Measurements from ENCODE around the gene S100A1.

The S100A1 gene

DNA sequence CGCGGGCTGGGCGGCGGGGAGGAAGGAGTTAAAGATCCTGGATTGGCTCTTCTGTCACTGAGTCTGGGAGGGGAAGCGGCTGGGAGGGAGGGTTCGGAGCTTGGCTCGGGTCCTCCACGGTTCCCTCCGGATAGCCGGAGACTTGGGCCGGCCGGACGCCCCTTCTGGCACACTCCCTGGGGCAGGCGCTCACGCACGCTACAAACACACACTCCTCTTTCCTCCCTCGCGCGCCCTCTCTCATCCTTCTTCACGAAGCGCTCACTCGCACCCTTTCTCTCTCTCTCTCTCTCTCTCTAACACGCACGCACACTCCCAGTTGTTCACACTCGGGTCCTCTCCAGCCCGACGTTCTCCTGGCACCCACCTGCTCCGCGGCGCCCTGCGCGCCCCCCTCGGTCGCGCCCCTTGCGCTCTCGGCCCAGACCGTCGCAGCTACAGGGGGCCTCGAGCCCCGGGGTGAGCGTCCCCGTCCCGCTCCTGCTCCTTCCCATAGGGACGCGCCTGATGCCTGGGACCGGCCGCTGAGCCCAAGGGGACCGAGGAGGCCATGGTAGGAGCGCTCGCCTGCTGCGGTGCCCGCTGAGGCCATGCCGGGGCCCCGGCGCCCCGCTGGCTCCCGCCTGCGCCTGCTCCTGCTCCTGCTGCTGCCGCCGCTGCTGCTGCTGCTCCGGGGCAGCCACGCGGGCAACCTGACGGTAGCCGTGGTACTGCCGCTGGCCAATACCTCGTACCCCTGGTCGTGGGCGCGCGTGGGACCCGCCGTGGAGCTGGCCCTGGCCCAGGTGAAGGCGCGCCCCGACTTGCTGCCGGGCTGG, 50.5 kb downstream of the S100A1 start, which contains the start of gene NPR1:
Gene NPR1, plus strand, starts transcription at position 170 of the 818 bp plus-strand sequence. Its CDS starts 421 bp downstream, at position 591.
- CTCF ChIA-PET: interaction anchor here (0.7 to 8.9 kb wide), 27 partner anchors 10 to 312 kb away, joined by 3 to 118 read pairs (median 5); partner anchors contain the start of genes CREB3L4, JTB, RAB13 and RPS27

DNA sequence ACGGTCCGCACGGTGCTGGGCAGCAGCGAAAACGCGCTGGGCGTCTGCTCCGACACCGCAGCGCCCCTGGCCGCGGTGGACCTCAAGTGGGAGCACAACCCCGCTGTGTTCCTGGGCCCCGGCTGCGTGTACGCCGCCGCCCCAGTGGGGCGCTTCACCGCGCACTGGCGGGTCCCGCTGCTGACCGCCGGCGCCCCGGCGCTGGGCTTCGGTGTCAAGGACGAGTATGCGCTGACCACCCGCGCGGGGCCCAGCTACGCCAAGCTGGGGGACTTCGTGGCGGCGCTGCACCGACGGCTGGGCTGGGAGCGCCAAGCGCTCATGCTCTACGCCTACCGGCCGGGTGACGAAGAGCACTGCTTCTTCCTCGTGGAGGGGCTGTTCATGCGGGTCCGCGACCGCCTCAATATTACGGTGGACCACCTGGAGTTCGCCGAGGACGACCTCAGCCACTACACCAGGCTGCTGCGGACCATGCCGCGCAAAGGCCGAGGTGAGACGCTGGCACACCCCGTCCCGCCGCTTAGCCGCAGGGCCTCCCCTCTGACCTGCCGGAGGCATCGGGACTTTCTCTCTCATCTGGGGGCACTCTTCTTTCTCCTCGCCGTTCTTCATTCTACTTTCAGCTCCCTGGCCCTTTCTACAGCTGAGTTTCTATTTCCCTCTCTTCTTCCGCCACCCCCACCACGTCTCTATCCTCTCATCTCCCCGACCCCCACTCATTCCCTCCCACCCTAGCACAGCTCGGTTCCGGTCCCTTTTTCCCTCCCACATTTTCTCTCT, 51.3 kb downstream of the S100A1 start:
- ChIA-PET CTCF (interaction anchor here (0.8 to 8.9 kb wide), 12 partner anchors 15 to 312 kb away, joined by 3 to 118 read pairs (median 4); partner anchors contain the start of genes JTB, RAB13 and RPS27), POLR2A (no interaction called here)
- no peak for DNase-seq (ENCODE audit: low read depth, low spot score)
- peak overlapping the region; percentile 34 for H3K4me3 ChIP-seq (ENCODE audit: low read depth, low read length)
- TF ChIP-seq CTCF (IDR thresholded peaks at IDR 0.05; ENCODE audit: insufficient read depth, low read length, missing control alignments): peak; percentile 13

More for the DNA sequence above, 50.5 kb downstream of the S100A1 start, which contains the start of gene NPR1:
- POLR2A ChIA-PET: no interaction called here
- TF ChIP-seq CTCF (IDR thresholded peaks at IDR 0.05; ENCODE audit: insufficient read depth, low read length, missing control alignments): no peak
- H3K4me3 ChIP-seq (ENCODE audit: low read depth, low read length): peak within 1 kb of the TSS; percentile 39
- no peak for DNase-seq (ENCODE audit: low read depth, low spot score)

- no peak overlapping the region for H3K4me3 ChIP-seq (ENCODE audit: low read depth, low read length)
- POLR2A ChIA-PET: no interaction called here
- no peak for TF ChIP-seq CTCF (IDR thresholded peaks at IDR 0.05; ENCODE audit: insufficient read depth, low read length, missing control alignments)
- no peak for DNase-seq (ENCODE audit: low read depth, low spot score)
- CTCF ChIA-PET: interaction anchor here (0.9 to 8.4 kb wide), 8 partner anchors 16 to 311 kb away, joined by 3 to 71 read pairs (median 4); partner anchors contain the start of genes JTB, RAB13 and RPS27
Observed at GRCh38 chr1:153680120-153680403, 51.8 kb downstream of the S100A1 start.

Measured in AG04449 (cell line).